HepG2 (cell line): ENCODE results near the gene NT5C. TPM values are rescaled to one million over a fixed set of nuclear protein-coding genes. Genes with fewer than 3 reads are reported as not detected.

Source experiments
- HCFC1 ChIP-seq: fragments of 150-350 bp; IDR thresholded peaks from 2 replicates; pipeline ENCODE4 v1.6.1; 2014; ENCODE audit warnings: low read depth, low read length
- HNRNPH1 ChIP-seq: fragments of 200-400 bp; formaldehyde crosslinking; optimal IDR thresholded peaks from 2 replicates; pipeline ENCODE3; 2017; ENCODE audit warnings: mild to moderate bottlenecking, low read depth, low read length
- HOXA3 ChIP-seq: sonication (generic); formaldehyde crosslinking; IDR thresholded peaks from 2 replicates; pipeline ENCODE4 v1.5.0; 2020; ENCODE audit warnings: missing genetic modification reagents
- MAFG ChIP-seq: sonication (generic); formaldehyde crosslinking; IDR thresholded peaks from 2 replicates; pipeline ENCODE4 v1.5.1; 2020; ENCODE audit warnings: mild to moderate bottlenecking, missing genetic modification reagents
- MATR3 ChIP-seq: sonication (generic); formaldehyde crosslinking; IDR thresholded peaks from 2 replicates; pipeline ENCODE4 v1.4.0; 2020; ENCODE audit warnings: missing genetic modification reagents
- NFKBIZ ChIP-seq: IDR thresholded peaks from 2 replicates; pipeline ENCODE4 v1.6.1; 2018; ENCODE audit warnings: missing genetic modification reagents, missing compliant biosample characterization
- NR2C2 ChIP-seq: sonication (generic); formaldehyde crosslinking; IDR thresholded peaks from 2 replicates; pipeline ENCODE4 v1.4.0; 2020; ENCODE audit warnings: missing genetic modification reagents, mild to moderate bottlenecking, moderate library complexity, borderline replicate concordance
- NR2F6 ChIP-seq, 2 experiments: IDR thresholded peaks; 2 replicates each; pipeline ENCODE4 v1.6.1; 2016; ENCODE audit warnings: antibody characterized with exemption in 1 of 2, mild to moderate bottlenecking in 1 of 2
- POGZ ChIP-seq: sonication (generic); formaldehyde crosslinking; IDR thresholded peaks from 2 replicates; pipeline ENCODE4 v1.4.0; 2020; ENCODE audit warnings: mild to moderate bottlenecking, missing genetic modification reagents
- POLR2AphosphoS2 ChIP-seq: IDR thresholded peaks from 2 replicates; pipeline ENCODE4 v1.6.1; 2011; ENCODE audit warnings: low read depth, low read length, improper control_type of control experiment
- RBM22 ChIP-seq: fragments of 200-400 bp; formaldehyde crosslinking; optimal IDR thresholded peaks from 2 replicates; pipeline ENCODE3; 2017; ENCODE audit warnings: mild to moderate bottlenecking, low read length, moderate library complexity
- RXRB ChIP-seq: IDR thresholded peaks from 2 replicates; pipeline ENCODE4 v1.6.1; 2016; ENCODE audit warnings: borderline replicate concordance, missing genetic modification reagents, missing compliant biosample characterization
- SIN3B ChIP-seq: fragments of 150-350 bp; IDR thresholded peaks from 2 replicates; pipeline ENCODE4 v1.6.1; 2014; ENCODE audit warnings: low read length
- TBX2 ChIP-seq: sonication (generic); formaldehyde crosslinking; IDR thresholded peaks from 2 replicates; pipeline ENCODE4 v1.5.0; 2020; ENCODE audit warnings: missing genetic modification reagents, mild to moderate bottlenecking, borderline replicate concordance
- TOPORS ChIP-seq: sonication (generic); formaldehyde crosslinking; IDR thresholded peaks from 2 replicates; pipeline ENCODE4 v1.8.0; 2023; ENCODE audit warnings: mild to moderate bottlenecking, missing genetic modification reagents
- U2AF2 ChIP-seq: fragments of 200-400 bp; formaldehyde crosslinking; IDR thresholded peaks from 2 replicates; pipeline ENCODE4 v1.6.1; 2017; ENCODE audit warnings: low read depth, mild to moderate bottlenecking, low read length
- ZC3H4 ChIP-seq: sonication (generic); formaldehyde crosslinking; IDR thresholded peaks from 2 replicates; pipeline ENCODE4 v1.4.0; 2020; ENCODE audit warnings: missing genetic modification reagents, borderline replicate concordance
- ZMYM3 ChIP-seq: sonication (generic); formaldehyde crosslinking; IDR thresholded peaks from 2 replicates; pipeline ENCODE4 v1.5.1; 2020; ENCODE audit warnings: mild to moderate bottlenecking, missing genetic modification reagents
- ZNF225 ChIP-seq: sonication (generic); formaldehyde crosslinking; IDR thresholded peaks from 2 replicates; pipeline ENCODE4 v1.4.0; 2020; ENCODE audit warnings: mild to moderate bottlenecking, missing genetic modification reagents
- ZNF263 ChIP-seq: sonication (generic); formaldehyde crosslinking; IDR thresholded peaks from 2 replicates; pipeline ENCODE4 v1.4.0; 2020; ENCODE audit warnings: missing genetic modification reagents
- ZNF432 ChIP-seq: sonication (generic); formaldehyde crosslinking; IDR thresholded peaks from 2 replicates; pipeline ENCODE4 v1.5.0; 2020; ENCODE audit warnings: missing genetic modification reagents, mild to moderate bottlenecking, borderline replicate concordance
- ZNF746 ChIP-seq: sonication (generic); formaldehyde crosslinking; IDR thresholded peaks from 2 replicates; pipeline ENCODE4 v1.8.0; 2022; ENCODE audit warnings: mild to moderate bottlenecking, missing genetic modification reagents
- ZNF792 ChIP-seq: IDR thresholded peaks from 2 replicates; pipeline ENCODE4 v1.6.1; 2016
- ZNF83 ChIP-seq: sonication (generic); formaldehyde crosslinking; IDR thresholded peaks from 2 replicates; pipeline ENCODE4 v1.4.0; 2020; ENCODE audit warnings: missing genetic modification reagents, mild to moderate bottlenecking, borderline replicate concordance
- ZNF839 ChIP-seq: sonication (generic); formaldehyde crosslinking; IDR thresholded peaks from 2 replicates; pipeline ENCODE4 v1.4.0; 2020; ENCODE audit warnings: missing genetic modification reagents, mild to moderate bottlenecking, borderline replicate concordance
- polyA plus RNA-seq, 8 experiments: library from polyadenylated mRNA; depleted of rRNA in 3 of 8; stranded (reverse) in 7 of 8; unstranded in 1 of 8; fragments of >200 nt; fragmentation: Illumina TruSeq in 4 of 8; extraction: Trizol in 4 of 8; gene quantifications; 2 replicates each; pipeline versions ENCODE4 v1.2.1 to v1.2.3, GENCODE V29; 2011 to 2016; ENCODE audit warnings: low read depth in 4 of 8, missing spikeins in 1 of 8, mixed read lengths in 1 of 8; ENCODE audit not compliant: insufficient read depth in 1 of 8
- total RNA-seq, 5 experiments: library from RNA; depleted of rRNA; stranded (reverse); fragments of >200 nt; fragmentation: Illumina TruSeq; extraction: Trizol; gene quantifications; 2 replicates each; pipeline ENCODE4 v1.2.3, GENCODE V29; 2016; ENCODE audit warnings: low read depth in 1 of 5
- TF ChIP-seq, protein P1 (sequence below): sonication (generic); formaldehyde crosslinking; IDR thresholded peaks from 2 replicates; pipeline ENCODE4 v1.8.0; 2022; ENCODE audit warnings: mild to moderate bottlenecking, missing genetic modification reagents, moderate library complexity
- TF ChIP-seq, protein P2 (sequence below): sonication (generic); formaldehyde crosslinking; IDR thresholded peaks from 2 replicates; pipeline ENCODE4 v1.5.0; 2020; ENCODE audit warnings: mild to moderate bottlenecking, missing genetic modification reagents, moderate library complexity
- TF ChIP-seq, protein P3 (sequence below): conservative IDR thresholded peaks from 2 replicates; pipeline ENCODE4 v1.6.1; 2018; ENCODE audit warnings: missing genetic modification reagents

NT5C gene
- total and polyA plus RNA-seq, 2 of the 13 experiments (the other 11 are each of a cell fraction or from before 2014, with no cell fraction given): 42.8 to 48.6 TPM

DNA sequence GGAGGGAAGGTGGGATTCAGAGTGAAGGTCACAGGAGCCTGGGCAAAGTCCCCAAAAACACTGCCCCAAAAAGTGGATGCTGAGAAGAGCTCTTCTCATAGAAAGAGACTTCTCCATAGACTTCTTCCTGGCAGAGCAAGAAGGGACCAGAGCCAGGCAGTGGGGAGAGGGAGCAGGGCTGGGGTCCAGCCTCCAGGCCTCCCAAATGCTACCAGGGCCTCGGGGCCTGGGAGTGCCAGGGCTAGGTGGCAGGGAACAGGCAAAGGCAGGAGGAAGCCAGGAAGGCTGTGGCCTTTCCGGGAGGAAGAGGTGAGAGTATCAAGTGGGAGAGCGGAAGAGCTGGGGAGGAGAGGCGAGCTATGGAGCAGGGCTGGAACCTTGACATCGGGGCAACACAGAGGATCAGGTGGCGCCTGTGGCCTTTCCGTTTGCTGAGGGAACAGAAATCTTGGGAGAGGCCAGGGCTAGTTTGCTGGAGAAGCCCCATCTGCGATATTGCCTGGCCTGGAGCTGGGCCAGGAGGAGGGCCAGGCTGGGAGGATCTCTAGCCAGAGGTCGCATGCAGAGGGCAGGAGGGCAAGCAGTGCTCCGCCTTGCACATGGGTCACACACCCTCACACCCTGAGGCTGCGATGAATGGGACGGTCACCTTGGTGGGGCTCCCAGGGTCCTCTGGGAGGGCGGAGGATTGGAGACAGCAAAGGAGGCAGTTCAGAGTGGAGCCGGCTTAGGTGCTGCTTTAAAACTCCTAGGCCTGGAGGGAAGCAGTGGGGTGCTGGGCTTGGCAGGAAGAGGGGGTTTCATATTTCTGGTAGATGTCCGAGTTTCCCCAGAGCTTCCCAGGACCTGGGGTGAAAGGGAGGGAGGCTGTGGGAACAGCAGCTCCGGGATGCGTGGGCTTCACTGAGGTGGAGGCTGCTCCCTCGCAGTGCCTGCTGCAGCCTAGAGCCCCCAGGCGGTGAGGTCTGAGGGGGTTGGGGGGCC is 40.4 kb downstream of the NT5C start (continued):
- peak; percentile 50; the same call in 1 of the 2 replicates for TF ChIP-seq ZNF225
- no peak for TF ChIP-seq TOPORS (CRISPR knock-in tag)
- TF ChIP-seq HOXA3: peak; percentile 86
- TF ChIP-seq ZNF263 (CRISPR knock-in tag): peak; percentile 97
- no peak for TF ChIP-seq SIN3B
- TF ChIP-seq ZNF746: peak; percentile 95
- TF ChIP-seq ZNF792 (CRISPR knock-in tag): peak; percentile 71; the same call in 1 of the 2 replicates
- no peak for TF ChIP-seq ZNF839 (CRISPR knock-in tag)
- TF ChIP-seq, protein P1, sequence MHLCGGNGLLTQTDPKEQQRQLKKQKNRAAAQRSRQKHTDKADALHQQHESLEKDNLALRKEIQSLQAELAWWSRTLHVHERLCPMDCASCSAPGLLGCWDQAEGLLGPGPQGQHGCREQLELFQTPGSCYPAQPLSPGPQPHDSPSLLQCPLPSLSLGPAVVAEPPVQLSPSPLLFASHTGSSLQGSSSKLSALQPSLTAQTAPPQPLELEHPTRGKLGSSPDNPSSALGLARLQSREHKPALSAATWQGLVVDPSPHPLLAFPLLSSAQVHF: no peak
- no peak for TF ChIP-seq ZC3H4 (CRISPR knock-in tag)
- TF ChIP-seq, protein P2, sequence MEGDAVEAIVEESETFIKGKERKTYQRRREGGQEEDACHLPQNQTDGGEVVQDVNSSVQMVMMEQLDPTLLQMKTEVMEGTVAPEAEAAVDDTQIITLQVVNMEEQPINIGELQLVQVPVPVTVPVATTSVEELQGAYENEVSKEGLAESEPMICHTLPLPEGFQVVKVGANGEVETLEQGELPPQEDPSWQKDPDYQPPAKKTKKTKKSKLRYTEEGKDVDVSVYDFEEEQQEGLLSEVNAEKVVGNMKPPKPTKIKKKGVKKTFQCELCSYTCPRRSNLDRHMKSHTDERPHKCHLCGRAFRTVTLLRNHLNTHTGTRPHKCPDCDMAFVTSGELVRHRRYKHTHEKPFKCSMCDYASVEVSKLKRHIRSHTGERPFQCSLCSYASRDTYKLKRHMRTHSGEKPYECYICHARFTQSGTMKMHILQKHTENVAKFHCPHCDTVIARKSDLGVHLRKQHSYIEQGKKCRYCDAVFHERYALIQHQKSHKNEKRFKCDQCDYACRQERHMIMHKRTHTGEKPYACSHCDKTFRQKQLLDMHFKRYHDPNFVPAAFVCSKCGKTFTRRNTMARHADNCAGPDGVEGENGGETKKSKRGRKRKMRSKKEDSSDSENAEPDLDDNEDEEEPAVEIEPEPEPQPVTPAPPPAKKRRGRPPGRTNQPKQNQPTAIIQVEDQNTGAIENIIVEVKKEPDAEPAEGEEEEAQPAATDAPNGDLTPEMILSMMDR (CRISPR knock-in tag): peak; percentile 7; the same call in 1 of the 2 replicates
- TF ChIP-seq ZNF432 (CRISPR knock-in tag): no peak
- TF ChIP-seq NFKBIZ (CRISPR knock-in tag): peak; percentile 22; the same call in 1 of the 2 replicates
- TF ChIP-seq NR2C2 (CRISPR knock-in tag): peak; percentile 81; the same call in 1 of the 2 replicates
- no peak for TF ChIP-seq HCFC1
- TF ChIP-seq POLR2AphosphoS2: no peak
- no peak for TF ChIP-seq MATR3
- no peak; the same call in none of the 2 replicates for TF ChIP-seq ZNF83 (CRISPR knock-in tag)
- peak; percentile 30; the same call in 1 of the 2 replicates for TF ChIP-seq POGZ (CRISPR knock-in tag)
- peak; percentile 66; the same call in 1 of the 2 replicates for TF ChIP-seq RXRB (CRISPR knock-in tag)
- TF ChIP-seq MAFG: no peak
- no peak for TF ChIP-seq U2AF2
- peak; percentile 68; the same call in 1 of the 2 replicates for TF ChIP-seq ZMYM3
- no peak for TF ChIP-seq RBM22
- TF ChIP-seq NR2F6 (IDR thresholded peaks at IDR 0.05): peak; percentile 97
- peak; percentile 99 for TF ChIP-seq NR2F6 (CRISPR knock-in tag; IDR thresholded peaks at IDR 0.05)
- TF ChIP-seq HNRNPH1: no peak
- peak; percentile 94 for TF ChIP-seq TBX2
- TF ChIP-seq, protein P3, sequence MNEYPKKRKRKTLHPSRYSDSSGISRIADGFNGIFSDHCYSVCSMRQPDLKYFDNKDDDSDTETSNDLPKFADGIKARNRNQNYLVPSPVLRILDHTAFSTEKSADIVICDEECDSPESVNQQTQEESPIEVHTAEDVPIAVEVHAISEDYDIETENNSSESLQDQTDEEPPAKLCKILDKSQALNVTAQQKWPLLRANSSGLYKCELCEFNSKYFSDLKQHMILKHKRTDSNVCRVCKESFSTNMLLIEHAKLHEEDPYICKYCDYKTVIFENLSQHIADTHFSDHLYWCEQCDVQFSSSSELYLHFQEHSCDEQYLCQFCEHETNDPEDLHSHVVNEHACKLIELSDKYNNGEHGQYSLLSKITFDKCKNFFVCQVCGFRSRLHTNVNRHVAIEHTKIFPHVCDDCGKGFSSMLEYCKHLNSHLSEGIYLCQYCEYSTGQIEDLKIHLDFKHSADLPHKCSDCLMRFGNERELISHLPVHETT: no peak; the same call in 1 of the 2 replicates
